ENCODE data around the gene CCDC182. TPM values are rescaled to one million over a fixed set of nuclear protein-coding genes. Genes with fewer than 3 reads are reported as not detected.

The CCDC182 gene
- total and polyA plus RNA-seq, 2 experiments from 2014 or later: not detected

GRCh38 chr17:57751348-57751971 is 6.4 kb upstream of the CCDC182 start (continued):
- TF ChIP-seq, protein P1, sequence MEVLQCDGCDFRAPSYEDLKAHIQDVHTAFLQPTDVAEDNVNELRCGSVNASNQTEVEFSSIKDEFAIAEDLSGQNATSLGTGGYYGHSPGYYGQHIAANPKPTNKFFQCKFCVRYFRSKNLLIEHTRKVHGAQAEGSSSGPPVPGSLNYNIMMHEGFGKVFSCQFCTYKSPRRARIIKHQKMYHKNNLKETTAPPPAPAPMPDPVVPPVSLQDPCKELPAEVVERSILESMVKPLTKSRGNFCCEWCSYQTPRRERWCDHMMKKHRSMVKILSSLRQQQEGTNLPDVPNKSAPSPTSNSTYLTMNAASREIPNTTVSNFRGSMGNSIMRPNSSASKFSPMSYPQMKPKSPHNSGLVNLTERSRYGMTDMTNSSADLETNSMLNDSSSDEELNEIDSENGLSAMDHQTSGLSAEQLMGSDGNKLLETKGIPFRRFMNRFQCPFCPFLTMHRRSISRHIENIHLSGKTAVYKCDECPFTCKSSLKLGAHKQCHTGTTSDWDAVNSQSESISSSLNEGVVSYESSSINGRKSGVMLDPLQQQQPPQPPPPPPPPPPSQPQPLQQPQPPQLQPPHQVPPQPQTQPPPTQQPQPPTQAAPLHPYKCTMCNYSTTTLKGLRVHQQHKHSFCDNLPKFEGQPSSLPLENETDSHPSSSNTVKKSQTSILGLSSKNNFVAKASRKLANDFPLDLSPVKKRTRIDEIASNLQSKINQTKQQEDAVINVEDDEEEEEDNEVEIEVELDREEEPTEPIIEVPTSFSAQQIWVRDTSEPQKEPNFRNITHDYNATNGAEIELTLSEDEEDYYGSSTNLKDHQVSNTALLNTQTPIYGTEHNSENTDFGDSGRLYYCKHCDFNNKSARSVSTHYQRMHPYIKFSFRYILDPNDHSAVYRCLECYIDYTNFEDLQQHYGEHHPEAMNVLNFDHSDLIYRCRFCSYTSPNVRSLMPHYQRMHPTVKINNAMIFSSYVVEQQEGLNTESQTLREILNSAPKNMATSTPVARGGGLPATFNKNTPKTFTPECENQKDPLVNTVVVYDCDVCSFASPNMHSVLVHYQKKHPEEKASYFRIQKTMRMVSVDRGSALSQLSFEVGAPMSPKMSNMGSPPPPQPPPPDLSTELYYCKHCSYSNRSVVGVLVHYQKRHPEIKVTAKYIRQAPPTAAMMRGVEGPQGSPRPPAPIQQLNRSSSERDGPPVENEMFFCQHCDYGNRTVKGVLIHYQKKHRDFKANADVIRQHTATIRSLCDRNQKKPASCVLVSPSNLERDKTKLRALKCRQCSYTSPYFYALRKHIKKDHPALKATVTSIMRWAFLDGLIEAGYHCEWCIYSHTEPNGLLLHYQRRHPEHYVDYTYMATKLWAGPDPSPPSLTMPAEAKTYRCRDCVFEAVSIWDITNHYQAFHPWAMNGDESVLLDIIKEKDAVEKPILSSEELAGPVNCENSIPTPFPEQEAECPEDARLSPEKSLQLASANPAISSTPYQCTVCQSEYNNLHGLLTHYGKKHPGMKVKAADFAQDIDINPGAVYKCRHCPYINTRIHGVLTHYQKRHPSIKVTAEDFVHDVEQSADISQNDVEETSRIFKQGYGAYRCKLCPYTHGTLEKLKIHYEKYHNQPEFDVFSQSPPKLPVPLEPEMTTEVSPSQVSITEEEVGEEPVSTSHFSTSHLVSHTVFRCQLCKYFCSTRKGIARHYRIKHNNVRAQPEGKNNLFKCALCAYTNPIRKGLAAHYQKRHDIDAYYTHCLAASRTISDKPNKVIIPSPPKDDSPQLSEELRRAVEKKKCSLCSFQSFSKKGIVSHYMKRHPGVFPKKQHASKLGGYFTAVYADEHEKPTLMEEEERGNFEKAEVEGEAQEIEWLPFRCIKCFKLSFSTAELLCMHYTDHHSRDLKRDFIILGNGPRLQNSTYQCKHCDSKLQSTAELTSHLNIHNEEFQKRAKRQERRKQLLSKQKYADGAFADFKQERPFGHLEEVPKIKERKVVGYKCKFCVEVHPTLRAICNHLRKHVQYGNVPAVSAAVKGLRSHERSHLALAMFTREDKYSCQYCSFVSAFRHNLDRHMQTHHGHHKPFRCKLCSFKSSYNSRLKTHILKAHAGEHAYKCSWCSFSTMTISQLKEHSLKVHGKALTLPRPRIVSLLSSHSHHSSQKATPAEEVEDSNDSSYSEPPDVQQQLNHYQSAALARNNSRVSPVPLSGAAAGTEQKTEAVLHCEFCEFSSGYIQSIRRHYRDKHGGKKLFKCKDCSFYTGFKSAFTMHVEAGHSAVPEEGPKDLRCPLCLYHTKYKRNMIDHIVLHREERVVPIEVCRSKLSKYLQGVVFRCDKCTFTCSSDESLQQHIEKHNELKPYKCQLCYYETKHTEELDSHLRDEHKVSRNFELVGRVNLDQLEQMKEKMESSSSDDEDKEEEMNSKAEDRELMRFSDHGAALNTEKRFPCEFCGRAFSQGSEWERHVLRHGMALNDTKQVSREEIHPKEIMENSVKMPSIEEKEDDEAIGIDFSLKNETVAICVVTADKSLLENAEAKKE (CRISPR knock-in tag; IDR thresholded peaks at IDR 0.05): no peak
- TF ChIP-seq NANOG (IDR thresholded peaks at IDR 0.05; ENCODE audit: borderline replicate concordance) (no peak), CREB1 (CRISPR knock-in tag; IDR thresholded peaks at IDR 0.05; ENCODE audit: low read depth) (no peak), POLR2AphosphoS5 (IDR thresholded peaks at IDR 0.05; ENCODE audit: low read depth) (no peak), ETS1 (IDR thresholded peaks at IDR 0.05) (no peak)

DNA sequence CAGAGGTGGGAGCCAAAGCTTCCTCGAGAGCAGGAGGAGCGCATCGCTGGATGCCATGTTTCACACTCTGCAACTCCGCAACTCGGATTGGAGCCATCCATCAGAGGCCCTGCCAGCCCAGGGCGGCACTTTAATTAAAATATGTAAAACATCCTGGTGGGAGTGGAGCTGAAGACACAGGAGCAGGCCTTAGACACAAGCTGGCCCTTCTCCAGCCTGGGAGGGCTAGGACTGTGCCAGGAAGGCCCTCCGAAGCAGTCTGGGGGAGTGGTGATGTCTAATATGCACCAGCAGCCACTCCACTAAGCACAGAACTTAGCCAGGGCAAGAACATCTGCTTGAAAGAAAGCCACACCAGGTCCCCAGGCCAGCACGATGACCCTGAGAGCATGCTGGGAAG is 5.8 kb upstream of the CCDC182 start:
- no peak overlapping the region for H3K27ac Mint-ChIP-seq
- H3F3A ChIP-seq (replicated peaks; ENCODE audit: low read depth): no peaks in the 10 kb centered on the region
- H3K27ac ChIP-seq (ENCODE audit: low read depth): no peak overlapping the region
- H3K4me3 ChIP-seq: no peak overlapping the region
- no peak overlapping the region for H3K4me2 ChIP-seq
- no peaks in the 10 kb centered on the region; the same call in 1 of the 2 replicates for H3K9me2 ChIP-seq (ENCODE audit: insufficient read depth)
- no peaks in the 10 kb centered on the region for H3K4me1 ChIP-seq (ENCODE audit: insufficient read depth)
- no peaks in the 10 kb centered on the region for H3K36me3 Mint-ChIP-seq (ENCODE audit: low read depth)
- H3K36me3 ChIP-seq (ENCODE audit: insufficient read depth): no peaks in the 10 kb centered on the region
- DNase-seq (ENCODE audit: low spot score) (no peak), ATAC-seq (peak; percentile 18; the same call in 1 of the 3 replicates)
- H3K9me3 Mint-ChIP-seq: no peaks in the 10 kb centered on the region
- H3K27me3 ChIP-seq (ENCODE audit: insufficient read depth): no peaks in the 10 kb centered on the region
- no peaks in the 10 kb centered on the region for H3K79me2 ChIP-seq (replicated peaks; ENCODE audit: insufficient read depth)
- 0 out of 2 replicates have a peak overlapping the region, but pooled peaks have one; percentile 47 for H2AFZ ChIP-seq
- H3K4me3 Mint-ChIP-seq: no peak overlapping the region
- H3K27me3 Mint-ChIP-seq (ENCODE audit: insufficient read depth, low read depth, poor library complexity): peaks cover 3% of the 10 kb centered on the region
- no peaks in the 10 kb centered on the region for H4K20me1 ChIP-seq (replicated peaks; ENCODE audit: insufficient read depth)
- peaks cover 9% of the 10 kb centered on the region for H3K4me1 Mint-ChIP-seq
- TF ChIP-seq STAT1 (IDR thresholded peaks at IDR 0.05; ENCODE audit: unreplicated experiment): no peak
- TF ChIP-seq, protein P2, sequence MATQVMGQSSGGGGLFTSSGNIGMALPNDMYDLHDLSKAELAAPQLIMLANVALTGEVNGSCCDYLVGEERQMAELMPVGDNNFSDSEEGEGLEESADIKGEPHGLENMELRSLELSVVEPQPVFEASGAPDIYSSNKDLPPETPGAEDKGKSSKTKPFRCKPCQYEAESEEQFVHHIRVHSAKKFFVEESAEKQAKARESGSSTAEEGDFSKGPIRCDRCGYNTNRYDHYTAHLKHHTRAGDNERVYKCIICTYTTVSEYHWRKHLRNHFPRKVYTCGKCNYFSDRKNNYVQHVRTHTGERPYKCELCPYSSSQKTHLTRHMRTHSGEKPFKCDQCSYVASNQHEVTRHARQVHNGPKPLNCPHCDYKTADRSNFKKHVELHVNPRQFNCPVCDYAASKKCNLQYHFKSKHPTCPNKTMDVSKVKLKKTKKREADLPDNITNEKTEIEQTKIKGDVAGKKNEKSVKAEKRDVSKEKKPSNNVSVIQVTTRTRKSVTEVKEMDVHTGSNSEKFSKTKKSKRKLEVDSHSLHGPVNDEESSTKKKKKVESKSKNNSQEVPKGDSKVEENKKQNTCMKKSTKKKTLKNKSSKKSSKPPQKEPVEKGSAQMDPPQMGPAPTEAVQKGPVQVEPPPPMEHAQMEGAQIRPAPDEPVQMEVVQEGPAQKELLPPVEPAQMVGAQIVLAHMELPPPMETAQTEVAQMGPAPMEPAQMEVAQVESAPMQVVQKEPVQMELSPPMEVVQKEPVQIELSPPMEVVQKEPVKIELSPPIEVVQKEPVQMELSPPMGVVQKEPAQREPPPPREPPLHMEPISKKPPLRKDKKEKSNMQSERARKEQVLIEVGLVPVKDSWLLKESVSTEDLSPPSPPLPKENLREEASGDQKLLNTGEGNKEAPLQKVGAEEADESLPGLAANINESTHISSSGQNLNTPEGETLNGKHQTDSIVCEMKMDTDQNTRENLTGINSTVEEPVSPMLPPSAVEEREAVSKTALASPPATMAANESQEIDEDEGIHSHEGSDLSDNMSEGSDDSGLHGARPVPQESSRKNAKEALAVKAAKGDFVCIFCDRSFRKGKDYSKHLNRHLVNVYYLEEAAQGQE (IDR thresholded peaks at IDR 0.05; ENCODE audit: unreplicated experiment): no peak
- no peak for TF ChIP-seq ETS1 (IDR thresholded peaks at IDR 0.05)
- no peak for TF ChIP-seq ZNF331 (CRISPR knock-in tag; IDR thresholded peaks at IDR 0.05; ENCODE audit: low read depth)
- no peak for TF ChIP-seq EZH2phosphoT487 (IDR thresholded peaks at IDR 0.05; ENCODE audit: unreplicated experiment)
- TF ChIP-seq EZH2 (IDR thresholded peaks at IDR 0.05; ENCODE audit: low read depth, unreplicated experiment): no peak
- TF ChIP-seq JUNB (IDR thresholded peaks at IDR 0.05; ENCODE audit: unreplicated experiment): no peak
- TF ChIP-seq NANOG (IDR thresholded peaks at IDR 0.05; ENCODE audit: borderline replicate concordance): no peak
